Activated CD8-positive, alpha-beta memory T cell treated with anti-CD3 and anti-CD28 coated beads, Interleukin-2, amount 50 U/mL, for 4 hours (primary cell): ENCODE measurements around the gene NLRC5.

ENCODE experiments used
- DNase-seq: peaks from one replicate; pipeline ENCODE4 v3.0.0-alpha.2; 2020

The NLRC5 gene

GRCh38 chr16:57027067-57027466 is 37.7 kb downstream of the NLRC5 start:
- DNase-seq = peak; percentile 3

- DNase-seq = peak; percentile 1
Measured at GRCh38 chr16:57028086-57028485, 38.7 kb downstream of the NLRC5 start.

- peak; percentile 27 for DNase-seq
Measured at GRCh38 chr16:57029161-57030160, 40.1 kb downstream of the NLRC5 start.

- no peak for DNase-seq
Measured at GRCh38 chr16:57030346-57030902, 41.1 kb downstream of the NLRC5 start.

DNA sequence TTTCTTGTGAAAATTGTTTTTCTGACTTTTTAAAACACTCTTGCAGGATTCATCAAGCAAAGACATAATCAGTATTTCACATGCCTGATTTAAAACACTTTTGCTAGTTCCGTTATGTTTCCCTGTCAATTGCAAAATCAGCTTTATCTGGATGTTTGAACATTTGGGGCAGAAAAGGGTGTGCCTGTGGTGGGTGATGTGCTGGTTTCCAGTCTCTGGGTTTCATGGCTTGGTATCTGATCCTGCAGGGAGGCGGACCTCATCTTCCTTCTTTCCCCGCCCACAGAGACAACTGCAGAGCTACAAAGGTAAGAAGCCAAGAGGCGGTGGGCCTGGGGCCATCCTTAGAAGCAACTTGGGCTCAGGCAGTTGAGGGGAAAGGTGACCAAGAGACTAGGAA is 41.8 kb downstream of the NLRC5 start:
- peak; percentile 6 for DNase-seq

DNA sequence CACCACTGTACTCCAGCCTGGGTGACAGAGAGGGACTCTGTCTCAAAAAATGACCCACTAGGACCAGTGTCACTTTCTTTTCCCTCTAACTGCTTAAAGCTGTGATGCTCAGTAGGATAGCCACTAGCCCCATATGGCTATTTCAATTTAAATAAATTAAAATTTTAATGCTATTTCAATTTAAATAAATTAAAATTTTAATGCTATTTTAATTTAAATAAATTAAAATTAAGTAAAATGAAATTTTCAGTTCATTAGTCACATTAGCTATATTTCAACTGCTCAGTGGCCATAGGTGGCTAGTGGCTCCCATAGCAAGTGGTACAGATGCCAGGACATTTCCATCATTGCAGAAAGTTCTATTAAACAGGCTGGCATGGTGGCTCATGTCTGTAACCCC is 43.0 kb downstream of the NLRC5 start:
- DNase-seq = no peak

DNA sequence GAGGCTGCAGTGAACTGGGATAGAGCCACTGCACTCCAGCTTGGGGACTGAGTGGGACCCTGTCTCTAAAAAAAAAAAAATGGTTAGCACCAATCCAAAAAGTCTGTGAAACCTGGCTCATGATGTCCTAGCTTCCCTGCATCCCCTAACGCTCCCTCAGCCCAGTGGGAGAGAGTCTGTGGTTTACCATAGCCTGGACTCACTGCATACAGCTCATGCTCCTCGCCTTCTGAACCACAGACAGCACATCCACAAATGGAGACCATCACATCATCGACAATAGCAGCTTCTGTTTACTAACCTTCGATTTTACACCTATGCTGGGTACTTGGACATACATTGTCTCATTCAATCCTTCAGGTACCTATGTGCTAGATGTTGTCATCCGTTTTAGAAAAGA is 43.6 kb downstream of the NLRC5 start:
- DNase-seq = no peak

GRCh38 chr16:57036315-57036714 is 47.0 kb downstream of the NLRC5 start:
- no peak for DNase-seq

- DNase-seq = no peak
Measured at GRCh38 chr16:57036945-57037344, 47.6 kb downstream of the NLRC5 start.

GRCh38 chr16:57038166-57038565 is 48.8 kb downstream of the NLRC5 start:
- DNase-seq = no peak

DNA sequence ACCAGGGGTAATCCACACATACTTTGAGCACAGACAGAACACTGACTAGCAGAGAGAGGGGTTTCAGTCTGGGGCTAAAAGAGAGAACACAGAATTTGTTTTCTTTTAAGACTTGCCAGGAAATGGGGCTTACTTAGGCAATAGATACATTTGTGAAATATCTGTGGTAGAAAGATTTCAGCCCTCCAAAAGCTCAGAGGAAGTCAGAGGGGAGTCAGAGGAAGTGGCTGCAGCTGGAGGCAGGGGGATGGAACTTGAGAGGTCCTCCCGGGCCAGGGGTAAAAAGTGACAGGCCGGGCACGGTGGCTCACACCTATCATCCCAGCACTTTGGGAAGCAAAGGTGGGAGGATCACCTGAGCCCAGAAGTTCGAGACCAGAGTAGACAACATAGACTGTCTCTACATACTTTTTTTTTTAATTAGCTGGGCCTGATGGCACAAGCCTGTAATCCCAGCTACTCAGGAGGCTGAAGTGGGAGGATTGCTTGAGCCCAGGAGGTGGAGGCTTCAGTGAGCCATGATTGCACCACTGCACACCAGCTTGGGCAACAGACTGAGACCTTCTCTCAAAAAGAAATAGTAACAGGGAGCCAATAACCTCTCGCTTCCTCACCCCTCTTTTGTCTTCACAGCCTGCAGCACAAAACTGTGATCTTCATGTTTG is 49.9 kb downstream of the NLRC5 start:
- no peak for DNase-seq

DNA sequence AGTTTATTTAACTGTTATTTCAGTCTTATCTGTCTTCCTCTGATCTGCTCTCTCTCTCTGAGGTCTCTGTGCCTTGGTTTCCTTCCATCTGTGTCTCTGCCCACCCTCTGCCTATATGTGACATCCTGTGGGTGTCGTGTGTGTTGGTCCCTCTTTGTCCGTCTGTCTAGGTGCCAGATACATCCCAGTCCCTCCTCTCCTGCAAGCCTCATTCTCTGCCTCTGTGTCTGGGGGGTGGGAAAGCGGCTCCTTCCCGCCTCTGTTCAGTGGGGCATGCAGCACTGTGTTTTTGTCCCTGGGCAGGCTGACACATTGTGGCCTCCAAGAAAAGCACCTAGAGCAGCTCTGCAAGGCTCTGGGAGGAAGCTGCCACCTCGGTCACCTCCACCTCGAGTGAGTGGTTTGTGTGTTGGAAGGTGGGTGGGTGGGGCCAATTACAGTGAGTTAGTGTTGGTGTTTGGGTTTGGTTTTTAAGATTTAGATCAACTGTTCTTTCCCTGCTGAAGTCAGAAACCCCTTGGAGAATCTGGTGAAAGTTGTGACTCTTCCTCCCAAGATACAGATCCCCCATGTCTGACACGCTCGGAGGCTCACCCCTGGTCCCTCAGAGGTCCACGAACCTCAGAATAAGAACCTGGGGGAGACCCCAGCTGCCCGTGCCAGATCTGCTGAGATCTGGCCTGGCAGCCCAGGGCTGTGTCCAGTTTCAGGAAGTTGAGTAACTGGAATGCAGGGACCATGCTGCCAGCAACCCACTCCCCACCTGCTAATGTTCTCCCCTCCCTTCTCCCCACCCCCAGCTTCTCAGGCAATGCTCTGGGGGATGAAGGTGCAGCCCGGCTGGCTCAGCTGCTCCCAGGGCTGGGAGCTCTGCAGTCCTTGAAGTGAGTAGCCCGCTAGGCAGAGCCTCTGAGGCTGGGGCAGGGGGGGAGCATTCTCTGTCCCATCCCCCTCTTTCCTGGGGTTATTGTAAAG is 52.1 kb downstream of the NLRC5 start:
- DNase-seq = peak; percentile 84

- peak; percentile 82 for DNase-seq
Measured at GRCh38 chr16:57042157-57043111, 53.1 kb downstream of the NLRC5 start.

GRCh38 chr16:57043248-57043647 is 53.9 kb downstream of the NLRC5 start:
- no peak for DNase-seq

DNA sequence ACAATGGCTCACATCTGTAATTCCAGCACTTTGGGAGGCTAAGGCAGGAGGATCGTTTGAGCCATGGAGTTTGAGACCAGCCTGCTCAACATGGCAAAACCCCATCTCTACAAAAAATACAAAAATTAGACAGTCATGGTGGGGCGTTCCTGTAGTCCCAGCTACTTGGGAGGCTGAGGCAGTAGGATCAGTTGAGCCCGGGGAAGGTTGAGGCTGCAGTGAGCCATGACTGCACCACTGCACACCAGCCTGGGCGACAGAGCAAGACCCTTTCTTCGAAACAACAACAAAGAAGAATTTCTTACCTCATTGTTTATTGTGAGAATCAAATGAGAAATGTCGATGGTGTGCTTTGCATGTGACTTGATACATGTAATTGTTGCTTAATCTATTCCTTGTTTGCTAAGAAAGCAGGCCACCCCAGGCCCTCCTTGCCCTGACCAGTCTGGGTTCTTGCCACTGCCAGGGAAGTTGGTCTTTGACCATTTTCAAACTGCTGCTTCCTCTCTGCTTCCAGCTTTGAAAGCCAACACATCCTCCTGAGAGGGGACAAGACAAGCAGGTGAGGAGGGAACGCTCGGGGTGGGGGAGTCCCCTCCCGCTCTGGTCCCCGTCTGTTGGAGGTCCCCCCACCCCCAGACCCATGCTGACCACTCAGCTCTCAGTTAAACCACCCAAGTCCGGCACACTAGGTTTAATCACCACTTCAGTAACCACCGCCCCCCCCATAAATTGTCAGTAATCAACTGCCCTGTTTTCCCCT is 55.8 kb downstream of the NLRC5 start:
- DNase-seq = no peak

DNA sequence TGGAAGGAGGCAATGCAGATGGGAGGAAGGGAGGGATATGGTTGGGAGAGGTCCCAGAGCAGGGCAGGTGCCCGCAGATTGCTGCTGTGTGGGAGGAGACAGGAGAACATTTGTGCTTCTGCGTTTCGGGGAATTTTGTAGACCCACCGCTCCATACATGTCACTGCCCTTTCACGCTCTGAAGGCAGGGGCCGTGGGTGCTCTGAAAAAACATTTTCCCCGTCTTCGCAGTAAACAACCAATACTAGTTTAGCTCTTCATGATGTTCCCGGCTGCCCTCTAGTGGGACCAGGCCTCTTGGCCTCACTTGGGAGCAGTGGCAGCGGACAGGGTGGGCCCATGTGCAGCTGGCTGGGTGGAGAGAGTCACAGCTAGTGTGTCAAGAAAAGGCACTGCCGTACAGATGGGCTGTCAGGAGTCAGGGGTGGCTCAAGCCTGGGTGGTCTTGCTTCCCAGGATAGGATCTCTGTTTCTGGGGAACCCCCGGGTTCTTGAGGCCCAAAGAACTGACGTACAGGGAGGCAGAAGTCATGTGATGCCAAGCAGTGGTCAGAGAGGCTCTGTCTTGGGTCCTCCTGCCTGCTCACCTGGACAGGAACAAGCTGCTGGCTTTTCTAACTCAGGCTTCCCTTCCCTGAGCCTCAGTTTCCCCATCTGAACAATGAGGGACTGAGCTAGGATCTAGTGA is 56.5 kb downstream of the NLRC5 start:
- DNase-seq = peak; percentile 55

DNA sequence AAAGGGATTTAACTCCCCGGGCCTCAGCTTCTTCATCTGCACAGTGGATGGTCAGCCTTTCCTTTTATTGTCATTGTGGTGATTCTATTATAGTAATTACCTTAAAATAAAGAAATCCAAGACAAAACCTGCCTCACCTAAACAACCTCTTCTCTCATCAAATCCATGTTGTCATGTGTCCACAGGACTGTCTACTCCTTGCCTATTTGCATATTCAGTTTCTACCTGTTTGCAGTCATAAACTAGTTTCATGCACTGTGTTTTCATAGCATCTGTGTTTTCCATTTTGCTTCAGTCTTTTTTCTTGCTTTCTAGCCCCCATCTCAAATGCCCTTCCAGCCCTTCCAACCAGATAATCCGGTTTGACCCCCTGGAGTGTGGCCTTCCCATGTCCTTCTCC is 58.7 kb downstream of the NLRC5 start:
- no peak for DNase-seq

- no peak for DNase-seq
Measured at GRCh38 chr16:57049678-57050077, 60.3 kb downstream of the NLRC5 start.

GRCh38 chr16:57051696-57052228 is 62.4 kb downstream of the NLRC5 start:
- DNase-seq = no peak

- DNase-seq = no peak
Measured at GRCh38 chr16:57053206-57053605, 63.8 kb downstream of the NLRC5 start.
